LNCAP (cell line): ENCODE data around the gene AMT.

ENCODE experiments used
- TF ChIP-seq, protein P1 (sequence below): fragments of 450-650 bp; IDR thresholded peaks from 2 replicates; pipeline ENCODE4 v1.5.1; 2017; ENCODE audit warnings: mild to moderate bottlenecking

The AMT gene, protein sequence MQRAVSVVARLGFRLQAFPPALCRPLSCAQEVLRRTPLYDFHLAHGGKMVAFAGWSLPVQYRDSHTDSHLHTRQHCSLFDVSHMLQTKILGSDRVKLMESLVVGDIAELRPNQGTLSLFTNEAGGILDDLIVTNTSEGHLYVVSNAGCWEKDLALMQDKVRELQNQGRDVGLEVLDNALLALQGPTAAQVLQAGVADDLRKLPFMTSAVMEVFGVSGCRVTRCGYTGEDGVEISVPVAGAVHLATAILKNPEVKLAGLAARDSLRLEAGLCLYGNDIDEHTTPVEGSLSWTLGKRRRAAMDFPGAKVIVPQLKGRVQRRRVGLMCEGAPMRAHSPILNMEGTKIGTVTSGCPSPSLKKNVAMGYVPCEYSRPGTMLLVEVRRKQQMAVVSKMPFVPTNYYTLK

DNA sequence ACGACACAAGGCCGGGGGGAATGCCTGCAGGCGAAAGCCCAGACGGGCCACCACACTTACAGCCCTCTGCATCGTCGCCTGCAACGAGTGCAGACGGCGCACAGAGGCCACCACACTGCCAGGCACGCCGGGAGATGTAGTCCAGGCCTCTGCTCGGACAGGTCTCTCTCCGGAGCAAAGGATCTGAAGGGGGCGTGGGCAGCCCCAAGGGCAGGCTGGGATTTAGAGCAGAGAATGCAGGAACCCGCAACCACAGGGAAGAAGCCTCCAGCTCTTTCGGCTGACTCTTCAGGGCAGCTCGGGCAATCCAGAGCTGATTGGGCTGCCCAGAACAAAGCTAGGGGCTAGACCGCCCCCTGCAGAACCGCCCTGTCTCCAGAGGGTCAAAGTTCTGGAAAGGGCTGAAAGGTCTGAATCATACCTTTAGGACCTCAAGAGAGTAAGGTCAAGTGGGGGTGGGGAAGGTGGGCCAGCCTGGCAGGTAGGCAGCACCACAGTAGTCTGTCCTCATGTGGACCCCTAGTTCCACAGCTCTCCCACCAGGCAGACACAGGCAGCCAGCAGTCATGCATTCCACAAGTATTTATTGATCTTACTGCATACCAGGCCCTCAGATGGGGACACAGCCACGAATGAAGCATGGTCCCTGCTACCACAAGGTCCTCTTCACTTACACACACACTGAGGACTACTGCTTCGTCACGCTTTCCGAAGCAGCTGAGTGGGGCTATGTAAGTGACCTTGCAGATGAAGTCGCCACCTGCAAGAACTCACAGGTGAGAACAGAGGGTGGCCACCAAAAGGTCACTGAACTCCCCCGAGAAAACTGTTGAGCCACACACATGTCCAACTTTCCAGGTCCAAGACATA lies at the start of gene AMT:
Gene AMT (minus strand): TSS at position 95 of the 870 bp plus-strand sequence. CDS start 23 bp downstream, at position 72.
- TF ChIP-seq, protein P1, sequence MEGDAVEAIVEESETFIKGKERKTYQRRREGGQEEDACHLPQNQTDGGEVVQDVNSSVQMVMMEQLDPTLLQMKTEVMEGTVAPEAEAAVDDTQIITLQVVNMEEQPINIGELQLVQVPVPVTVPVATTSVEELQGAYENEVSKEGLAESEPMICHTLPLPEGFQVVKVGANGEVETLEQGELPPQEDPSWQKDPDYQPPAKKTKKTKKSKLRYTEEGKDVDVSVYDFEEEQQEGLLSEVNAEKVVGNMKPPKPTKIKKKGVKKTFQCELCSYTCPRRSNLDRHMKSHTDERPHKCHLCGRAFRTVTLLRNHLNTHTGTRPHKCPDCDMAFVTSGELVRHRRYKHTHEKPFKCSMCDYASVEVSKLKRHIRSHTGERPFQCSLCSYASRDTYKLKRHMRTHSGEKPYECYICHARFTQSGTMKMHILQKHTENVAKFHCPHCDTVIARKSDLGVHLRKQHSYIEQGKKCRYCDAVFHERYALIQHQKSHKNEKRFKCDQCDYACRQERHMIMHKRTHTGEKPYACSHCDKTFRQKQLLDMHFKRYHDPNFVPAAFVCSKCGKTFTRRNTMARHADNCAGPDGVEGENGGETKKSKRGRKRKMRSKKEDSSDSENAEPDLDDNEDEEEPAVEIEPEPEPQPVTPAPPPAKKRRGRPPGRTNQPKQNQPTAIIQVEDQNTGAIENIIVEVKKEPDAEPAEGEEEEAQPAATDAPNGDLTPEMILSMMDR: no peak

DNA sequence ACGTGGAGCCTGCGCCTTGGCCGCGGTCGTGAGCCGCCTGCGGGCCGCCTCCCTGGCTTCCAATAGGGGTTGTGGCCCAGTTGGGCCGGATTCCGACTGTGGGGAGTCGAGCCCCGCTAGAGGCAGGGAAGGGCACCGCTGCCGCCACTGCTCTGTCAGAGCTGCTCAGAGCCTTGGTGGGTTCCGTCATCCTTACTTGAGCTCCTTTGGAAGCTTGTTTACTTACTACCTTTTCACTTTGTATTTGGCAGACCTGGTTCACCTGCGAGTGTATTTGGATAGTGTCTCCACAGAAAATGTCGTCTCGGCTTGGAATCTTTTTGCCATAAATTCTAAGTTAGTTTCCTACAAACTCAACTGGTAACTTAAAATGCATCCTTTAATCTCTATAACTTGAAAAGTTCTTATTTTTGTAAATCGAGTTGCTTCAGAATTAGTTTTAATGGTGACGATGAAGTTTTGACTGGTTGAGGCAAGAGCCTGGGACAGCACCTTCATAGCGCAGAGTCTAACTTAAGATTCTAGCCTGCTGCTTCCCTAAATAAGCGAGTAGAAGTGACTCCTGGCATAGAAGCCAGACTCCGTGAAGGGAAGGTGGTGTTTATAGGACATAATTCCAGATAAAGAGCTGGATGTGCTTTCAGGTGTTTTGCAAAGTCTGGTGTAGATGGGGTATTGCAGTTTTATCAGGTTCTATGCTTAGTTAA lies 48.6 kb upstream of the AMT start:
- TF ChIP-seq, protein P1: no peak

DNA sequence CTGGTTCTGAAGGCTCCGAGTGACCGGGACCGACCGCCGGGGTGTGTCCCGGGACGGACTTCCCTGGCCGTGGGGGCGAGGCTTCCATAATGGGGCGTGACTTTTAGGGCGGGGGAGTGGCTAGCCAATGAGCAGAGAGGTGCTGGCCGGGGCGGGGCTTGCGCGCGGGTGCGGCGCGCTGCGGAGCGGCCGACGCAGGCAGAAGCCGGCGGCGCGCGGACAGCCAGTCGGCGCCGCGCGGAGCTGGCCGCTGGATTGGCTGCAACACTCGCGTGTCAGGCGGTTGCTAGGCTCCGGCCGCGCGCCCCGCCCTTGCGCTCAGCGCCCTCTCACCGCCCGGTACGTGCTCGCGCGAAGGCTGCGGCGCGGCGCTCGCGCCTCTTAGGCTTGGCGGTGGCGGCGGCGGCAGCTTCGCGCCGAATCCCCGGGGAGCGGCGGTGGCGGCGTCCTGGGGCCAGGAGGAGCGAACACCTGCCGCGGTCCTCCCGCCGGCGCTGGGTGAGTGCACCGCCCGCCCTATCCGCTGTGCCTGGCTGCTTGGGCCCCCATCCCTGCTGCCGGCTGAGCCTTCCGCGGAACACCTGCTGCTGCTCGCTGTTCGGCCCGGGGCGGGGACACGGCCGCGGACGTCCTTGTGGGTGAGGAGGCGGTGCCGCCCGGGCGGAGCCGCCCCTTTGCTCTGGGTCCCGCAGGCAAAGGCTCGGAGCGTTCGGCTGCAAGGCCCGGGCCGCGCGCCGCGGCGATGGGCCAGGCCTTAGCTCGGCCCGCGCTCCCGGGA lies 47.9 kb upstream of the AMT start, which contains the start of gene DAG1:
Gene DAG1 (plus strand): TSS at position 332 of the 778 bp plus-strand sequence. CDS start 40,268 bp downstream, outside the sequence.
- TF ChIP-seq, protein P1: no peak

DNA sequence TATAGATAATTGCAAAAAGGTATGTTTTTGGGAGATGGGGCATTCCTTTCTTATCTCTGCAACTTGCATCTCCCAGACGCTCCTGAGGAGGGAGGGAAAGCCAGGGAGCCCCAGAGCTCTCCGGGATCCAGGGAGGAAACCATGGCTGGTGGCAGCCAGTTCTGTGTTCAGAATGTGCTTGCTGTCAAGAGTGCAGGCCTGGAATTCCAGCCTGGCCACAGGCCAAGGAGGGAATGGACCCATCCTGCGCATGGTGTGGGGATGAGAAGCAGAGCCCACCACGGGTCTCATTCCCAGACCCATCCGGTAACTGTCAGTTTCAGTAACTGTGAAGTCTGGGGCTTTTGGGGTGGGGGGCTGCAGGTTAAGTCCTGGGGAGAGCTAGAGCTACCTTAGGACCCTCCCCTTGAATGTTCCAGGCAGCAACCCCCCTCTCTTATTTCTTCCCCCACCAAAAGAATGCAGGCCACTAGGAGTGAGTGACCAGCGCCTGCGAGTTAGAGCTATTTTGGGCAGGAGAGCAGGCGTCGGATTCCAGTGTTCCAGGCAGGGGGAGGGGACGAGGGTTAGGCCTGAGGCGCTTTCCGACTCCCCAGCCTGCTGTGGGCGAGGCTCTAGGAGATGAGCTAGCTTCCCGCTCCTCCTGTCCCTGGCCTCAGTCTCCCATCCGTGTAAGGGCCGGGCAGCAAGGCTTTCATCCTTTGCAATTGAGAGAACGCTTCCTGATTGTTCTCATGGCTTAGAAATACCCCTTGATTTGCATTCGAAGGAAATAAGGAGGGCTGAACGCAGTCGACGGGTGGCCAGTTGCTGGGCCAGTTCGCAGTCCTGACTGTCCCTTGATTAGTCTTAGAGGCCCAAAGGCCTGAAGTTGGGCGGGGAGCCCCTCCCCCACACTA lies 47.0 kb upstream of the AMT start:
- TF ChIP-seq, protein P1: no peak

DNA sequence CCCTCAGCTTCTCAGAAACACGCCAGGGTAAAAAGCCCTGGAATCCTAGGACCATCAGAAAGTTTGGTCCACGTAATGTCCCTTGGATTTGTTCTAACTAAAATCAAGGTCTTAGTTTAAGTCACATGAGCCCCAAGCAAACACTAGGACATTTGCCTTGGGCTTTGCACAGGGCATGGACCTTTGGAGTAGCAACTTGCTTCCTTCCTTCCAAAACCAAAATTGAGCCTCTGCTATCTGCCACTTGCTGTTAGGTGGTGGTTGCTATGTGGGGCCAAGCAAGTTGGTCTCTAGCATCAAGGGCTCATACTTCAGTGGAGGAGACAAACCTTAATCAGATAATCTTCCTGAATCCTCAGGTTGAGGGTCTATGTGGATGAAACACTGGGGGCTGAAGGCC lies 43.8 kb upstream of the AMT start:
- TF ChIP-seq, protein P1: no peak

DNA sequence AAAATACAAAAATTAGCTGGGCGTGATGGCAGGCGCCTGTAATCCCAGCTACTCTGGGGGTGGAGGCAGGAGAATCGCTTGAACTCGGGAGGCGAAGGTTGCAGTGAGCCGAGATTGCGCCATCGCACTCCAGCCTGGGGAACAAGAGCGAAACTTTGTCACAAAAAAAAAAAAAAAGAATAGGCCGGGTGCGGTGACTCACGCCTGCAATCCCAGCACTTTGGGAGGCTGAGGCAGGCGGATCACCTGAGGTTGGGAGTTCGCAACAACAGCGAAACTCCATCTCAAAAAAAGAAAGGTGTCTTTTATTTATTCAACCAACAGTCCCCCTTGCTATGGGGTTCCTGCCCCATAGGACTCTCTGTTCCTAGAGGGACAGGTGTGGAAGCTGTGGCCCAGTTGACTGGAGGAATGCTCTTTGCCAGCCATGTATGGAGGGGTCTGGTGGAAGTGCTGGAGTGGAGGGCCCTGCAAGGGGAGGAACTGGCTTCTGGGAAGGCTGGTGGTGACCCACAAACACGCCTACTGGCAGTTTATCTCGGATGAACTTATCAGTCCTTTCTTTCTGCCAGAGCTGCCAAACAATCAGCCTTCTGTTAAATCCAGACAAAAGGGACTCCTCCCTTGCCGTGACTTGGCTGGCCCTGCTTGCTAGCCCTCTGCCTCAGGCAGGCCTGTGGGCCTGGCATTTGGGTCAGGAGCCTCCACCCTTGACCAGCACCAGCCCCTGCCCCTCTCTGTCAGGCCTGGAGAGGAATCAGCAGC lies 43.2 kb upstream of the AMT start:
- TF ChIP-seq, protein P1: no peak
